GM18519 (cell line): ENCODE data around the gene ARHGAP21.

Experiments used
- ATAC-seq: cut with Tn5 transposase; IDR thresholded peaks from one replicate; pipeline ENCODE4 v1.9.1; 2021; ENCODE audit warnings: mild to moderate bottlenecking, moderate library complexity; ENCODE audit not compliant: unreplicated experiment, low FRiP score

Gene ARHGAP21

DNA sequence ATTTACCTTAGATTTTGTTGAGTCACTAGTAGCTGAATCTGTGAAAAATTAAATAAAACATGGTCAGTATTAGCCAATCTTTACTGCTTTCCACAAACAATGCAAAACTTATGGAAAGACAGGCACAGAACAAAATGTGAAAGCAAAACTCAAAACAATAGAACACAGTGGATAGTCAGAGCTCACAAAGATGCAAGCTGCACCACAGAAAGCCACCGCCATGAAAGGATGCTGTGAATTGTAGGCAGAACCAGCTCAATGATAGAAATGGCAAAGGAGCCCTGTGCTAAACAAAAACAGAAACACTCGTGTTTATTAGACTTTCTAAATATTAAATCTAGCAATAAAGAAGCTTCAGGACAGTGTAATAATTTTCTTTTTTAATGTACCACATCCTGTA lies 134.4 kb downstream of the ARHGAP21 start:
- ATAC-seq, result no peak

DNA sequence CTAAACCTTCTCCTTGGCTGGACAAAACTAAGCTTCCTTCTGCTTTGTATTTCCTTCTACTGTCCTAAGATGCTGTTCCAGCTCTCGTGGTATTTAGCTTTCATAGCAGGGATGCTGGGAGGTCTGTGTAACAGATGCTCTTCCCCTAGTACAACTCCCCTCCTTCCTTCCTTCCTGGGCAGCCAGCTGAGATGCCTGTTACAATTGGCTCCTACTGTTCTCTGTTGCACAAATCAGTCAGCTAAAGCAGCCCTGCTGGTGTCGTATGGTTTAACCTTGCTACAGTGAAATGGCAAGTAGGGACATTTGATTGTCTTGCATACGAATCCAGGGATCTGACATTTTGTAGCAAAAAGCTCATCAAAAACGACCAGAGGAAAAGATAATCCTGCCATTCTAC lies 143.8 kb downstream of the ARHGAP21 start:
- ATAC-seq, result no peak

DNA sequence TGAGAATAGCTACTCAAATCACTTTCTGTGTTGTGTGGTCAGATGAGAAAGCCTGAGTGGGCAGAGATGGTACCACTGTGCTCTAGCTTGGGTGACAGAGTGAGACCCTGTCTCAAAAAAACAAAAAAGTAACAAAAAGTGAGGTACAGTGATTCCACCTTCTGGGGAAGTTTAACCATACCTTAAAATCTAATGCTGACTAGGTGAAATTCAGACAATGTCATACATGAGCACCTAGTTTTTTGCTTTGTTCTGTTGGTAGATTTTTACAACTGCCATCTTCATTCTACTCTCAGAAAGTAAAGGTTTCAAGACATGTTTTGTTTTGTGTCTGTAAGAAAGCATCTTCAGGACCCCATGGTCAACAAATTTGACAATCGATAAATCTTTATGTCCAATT lies 144.2 kb downstream of the ARHGAP21 start:
- no peak for ATAC-seq

DNA sequence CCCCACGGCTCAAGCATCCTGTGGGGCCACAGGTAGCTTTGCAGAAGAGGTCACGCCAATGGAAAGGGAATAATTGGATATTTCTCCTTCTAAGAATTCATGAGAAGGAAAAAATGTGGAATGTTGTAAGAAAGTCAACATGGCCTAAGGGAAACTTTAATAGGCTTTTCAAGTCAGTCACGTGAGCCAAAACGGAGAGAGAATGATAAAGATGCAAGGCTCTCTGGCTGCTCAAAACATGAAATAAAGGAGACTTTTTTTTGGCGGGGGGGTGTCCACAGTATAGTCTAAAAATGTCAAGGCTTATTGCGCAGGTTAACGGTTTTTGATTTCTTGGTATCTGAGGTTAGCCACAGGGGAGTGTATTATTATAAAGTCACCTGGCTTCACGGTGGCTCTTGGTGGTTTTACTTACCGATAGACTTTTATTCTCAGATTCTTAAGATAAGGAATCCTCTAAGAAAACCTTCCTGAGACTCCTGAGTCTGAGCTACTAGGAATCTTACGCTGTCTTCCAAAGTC lies 148.1 kb downstream of the ARHGAP21 start:
- no peak for ATAC-seq

DNA sequence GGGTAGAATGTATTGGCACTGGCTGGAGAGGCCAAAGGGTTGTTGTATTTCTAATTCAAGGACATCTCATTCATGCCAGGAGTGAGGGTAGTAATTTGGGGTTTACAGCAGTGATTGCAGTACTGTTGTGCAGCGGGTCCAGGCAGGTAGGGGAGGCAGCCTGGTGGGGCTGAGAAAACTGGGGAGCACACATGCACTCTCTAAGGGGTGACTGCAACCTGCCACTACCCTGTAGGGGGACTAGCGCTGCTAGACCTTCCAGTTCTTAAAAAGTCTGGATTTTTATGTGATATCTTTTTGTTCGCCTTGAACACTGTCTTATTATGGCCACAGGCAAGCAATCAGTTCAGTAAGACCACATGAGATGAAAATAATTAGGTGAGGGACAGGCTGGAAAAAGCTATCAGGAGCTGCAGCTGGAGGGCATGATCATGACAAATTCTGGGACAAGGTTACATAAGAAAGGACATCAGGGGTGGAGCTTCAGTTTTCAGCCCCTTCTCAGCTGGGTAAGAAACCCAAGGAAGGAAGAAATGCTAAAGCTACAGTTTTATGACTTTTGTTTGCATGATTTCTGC lies 149.0 kb downstream of the ARHGAP21 start:
- no peak for ATAC-seq

DNA sequence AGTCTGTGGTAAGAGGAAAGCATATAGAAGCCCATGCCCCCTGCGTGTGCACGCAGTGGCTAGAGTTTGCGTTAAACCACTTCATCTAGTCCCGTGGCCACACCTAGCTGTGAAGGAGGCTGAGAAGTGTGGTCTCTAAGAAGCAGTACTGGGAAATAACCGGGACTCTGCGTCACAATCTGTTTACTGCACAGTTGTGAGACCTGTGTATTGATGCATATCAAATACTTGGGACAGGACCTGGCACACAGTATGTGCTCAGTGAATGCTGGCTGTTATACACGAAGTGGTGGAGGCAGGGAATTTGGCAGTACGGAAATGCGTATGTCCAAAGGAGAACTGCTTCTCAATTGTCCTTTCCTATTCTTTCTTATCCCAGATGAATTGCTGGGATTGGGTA lies 149.5 kb downstream of the ARHGAP21 start:
- no peak for ATAC-seq

DNA sequence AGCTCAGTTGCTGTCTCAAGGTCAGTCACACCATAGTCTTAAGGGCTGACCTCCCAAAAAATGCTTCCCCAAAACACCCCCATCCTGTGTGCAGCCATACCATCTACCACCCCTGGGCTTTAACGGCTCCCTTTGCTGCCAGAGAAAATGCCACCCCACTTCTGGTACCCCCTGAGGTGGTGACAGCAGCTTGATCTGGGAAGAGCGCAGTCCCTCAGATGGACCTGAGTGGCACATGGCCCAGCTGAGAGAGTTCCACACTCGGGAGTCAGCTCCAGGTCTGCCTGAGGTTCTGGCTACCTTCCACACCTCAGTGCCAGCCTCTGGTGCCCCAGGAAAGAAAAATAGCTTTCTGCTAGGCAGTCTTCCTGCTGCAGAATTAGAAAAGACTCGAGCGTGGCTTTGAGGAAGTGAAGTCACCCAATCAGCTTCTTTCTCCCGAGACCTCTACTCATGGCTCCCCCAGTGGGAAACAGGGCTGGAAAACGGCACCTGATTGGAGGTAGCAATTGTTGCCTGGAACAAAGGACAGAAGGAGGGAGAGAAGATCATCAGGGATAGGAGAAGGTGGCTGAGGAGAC lies 151.7 kb downstream of the ARHGAP21 start:
- no peak for ATAC-seq

DNA sequence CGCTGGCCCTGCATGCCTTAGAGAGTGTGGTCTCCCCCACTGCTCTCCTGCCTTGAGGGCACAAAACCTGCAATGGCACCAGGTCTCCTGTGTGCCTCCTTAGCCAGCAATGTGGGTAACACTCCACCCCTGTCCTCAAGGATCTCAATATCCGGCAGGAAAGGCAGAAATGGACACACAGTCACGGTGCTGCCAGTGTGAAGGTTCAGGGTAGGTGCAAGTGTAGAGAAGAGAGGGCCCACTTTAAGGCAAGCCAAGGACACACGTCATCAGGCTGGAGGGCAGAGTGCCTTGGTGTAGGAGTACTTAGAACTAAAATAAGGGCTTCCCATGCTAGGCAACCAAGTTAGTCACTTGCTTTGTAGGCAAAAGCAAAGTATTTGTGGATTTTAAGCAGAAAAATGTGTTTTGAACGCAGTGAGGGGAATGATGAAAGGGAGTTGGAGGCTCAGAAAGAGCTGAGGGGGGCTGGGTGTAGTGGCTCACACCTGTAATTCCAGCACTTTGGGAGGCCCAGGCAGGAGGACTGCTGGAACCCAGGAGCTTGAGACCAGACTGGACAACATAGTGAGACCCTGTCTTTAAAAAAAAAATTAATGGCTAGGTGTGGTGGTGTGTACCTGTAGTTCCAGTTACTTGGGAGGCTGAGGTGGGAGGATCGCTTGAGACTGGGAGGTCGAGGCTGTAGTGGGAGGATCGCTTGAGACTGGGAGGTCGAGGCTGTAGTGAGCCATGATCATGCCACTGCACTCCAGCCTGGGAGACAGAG lies 152.8 kb downstream of the ARHGAP21 start:
- no peak for ATAC-seq

DNA sequence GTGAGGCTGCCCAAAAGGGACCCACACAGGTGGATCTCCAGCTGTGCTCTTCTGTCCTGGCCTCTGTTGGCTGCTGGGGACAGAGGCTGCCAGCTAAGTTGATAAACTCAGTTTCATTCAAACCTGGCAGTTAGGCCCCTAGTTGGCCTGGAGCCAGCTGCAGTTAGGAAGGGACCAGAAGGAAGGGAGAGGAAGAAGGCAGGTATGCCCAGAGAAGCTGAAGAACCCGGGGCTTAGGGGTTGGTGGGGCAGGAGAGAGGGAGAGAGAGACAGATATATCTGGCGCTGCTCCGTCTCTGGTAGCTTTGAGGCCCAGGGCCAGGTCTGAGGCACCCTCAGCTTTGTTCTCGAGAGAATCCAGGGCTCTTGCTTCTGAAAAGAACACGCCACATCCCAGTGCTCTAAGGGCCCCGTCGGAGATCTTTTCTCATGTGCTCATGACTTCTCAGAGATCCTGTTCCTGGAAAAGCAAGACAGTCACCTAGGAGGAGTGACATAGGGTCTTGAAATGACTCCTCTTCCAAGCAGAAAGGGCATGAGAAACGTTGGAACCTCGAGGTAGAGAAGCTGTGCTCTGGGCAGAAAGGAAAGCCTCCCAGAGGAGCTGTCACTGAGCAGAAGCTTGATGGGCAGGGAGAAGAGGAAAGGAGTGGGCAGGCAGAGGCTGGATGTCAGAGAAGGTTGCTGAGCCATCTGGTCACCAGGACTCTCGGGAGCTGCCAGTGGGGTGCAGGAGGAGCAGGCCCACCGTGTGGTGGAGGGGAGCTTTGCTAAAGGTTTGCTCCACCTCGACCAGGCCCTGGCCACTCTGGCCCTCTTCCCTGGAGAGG lies 153.6 kb downstream of the ARHGAP21 start:
- no peak for ATAC-seq

DNA sequence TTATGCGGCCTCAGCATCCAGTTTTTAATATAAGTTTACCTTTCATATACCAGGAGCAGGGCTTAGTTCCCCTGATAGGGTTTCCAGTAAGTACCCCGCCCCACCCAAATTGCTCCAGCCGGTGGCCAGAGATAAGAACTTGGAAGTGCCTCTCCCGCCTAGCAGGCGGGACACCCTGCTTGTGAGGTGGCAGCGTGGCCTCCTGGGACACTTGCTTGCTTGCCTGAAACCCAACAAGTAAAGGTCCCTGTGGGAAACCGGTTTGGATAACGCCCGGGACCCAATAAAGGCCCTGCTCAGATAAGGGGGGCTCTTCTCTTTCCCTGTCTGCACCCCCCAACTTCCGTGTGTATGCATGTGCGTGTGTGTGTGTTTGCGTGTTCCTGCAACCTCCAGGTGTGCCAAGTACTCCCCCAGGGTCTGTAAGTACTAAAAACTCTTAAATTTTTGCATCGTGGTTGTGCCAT lies 154.3 kb downstream of the ARHGAP21 start:
- no peak for ATAC-seq

DNA sequence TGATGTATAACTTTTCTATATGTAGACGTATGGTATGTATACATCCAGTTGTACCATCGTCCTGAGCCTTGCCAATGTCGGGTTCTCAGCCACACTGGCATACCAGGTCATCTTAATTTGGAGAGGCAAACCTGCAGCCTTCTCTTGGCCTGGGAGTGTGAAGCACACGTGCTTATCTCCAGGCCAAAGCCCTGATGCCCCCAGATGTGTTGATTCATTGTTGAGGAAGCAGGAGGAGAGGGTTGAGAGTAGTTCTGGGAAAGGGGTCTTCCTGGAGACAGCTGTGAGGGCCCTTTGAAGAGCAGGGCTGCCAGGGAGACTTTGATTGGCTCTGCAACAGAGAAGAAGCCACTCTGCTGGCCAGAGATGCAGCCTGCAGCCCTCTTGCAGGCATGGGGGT lies 155.6 kb downstream of the ARHGAP21 start:
- ATAC-seq, result no peak

DNA sequence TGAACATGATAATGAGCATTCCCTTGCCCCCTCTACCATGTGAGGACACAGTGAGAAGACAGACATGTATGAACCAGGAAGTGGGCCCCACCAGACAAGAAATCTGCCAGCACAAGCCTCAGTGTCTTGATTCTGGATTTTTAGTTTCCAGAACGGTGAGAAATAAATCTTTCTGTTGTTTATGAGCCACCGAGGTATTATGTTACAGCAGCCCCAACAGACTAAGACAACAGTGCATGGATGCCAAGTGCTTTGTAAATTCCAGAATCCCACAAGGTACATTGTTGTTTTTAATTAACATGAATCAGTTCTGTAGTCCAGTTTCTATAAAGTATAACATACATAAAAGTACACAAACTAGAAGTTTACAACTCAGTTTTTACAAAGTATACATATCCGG lies 162.2 kb downstream of the ARHGAP21 start:
- no peak for ATAC-seq

DNA sequence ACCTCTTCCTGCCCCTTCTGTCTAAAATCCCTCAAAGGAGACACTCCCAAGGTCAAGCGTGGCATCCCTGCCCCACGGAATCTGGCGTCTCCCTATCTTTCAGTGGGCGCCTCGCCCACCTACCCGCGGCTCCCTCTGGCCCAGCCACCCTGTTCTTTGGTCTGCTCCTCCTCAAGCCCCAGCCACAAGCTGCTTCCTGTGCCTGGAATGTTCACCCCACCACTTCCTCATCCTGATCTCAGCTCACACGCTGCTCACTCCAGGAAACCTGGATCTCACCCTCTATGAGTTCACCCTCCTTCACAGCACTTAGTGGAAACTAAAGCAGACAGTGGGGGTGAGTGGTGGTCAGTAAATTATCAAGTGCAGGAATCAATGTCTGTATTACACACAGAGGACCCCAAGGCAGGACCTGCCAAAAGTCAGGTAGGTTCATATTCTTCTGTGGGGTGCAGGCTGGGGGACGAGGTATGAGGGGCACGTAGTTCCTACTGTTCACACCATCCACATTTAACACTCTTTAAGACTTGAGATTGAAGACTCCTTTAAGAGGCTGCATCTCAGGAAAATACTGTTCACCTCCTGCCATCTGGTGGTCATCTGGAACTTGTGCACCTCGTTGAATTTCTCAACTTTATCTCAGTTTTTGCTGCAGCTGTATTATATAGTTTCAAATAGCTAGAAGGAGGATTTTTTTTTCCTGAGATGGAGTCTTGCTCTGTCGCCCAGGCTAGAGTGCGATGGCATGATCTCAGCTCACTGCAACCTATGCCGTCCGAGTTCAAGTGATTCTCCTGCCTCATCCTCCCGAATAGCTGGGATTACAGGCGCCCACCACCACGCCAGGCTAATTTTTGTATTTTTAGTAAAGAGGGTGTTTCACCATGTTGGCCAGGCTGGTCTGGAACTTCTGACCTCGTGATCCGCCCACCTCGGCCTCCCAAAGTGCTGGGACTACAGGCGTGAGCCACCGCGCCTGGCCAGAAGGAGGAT lies 166.6 kb downstream of the ARHGAP21 start:
- ATAC-seq, result no peak

DNA sequence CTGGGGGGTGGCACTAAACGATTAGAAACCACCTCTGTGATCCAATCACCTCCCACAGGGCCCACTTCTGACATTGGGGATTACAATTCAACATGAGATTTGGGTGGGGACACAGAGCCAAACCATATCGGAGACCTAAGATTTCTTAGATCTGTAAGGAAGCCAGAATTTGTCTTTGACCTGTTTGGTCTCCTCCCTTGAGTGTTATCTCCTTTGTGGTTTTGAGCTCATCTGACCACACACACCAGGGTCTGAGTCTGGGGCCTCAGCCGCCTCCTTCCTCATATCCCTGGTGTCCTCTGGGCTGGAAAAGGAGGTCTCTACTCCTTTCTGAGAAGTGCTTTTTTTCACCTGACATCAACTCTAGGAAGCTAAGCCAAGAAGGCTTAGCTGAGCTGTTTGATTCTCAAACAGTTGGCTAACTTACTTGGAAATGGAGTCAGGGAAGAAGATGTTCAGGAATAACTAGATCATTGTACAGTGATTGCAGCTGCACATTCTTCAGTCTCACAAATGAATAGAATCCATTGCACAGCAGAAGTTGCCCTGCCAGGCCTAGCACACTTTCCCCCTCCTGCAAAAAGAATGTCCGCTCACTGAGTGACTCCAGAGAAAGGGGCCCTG lies 167.4 kb downstream of the ARHGAP21 start:
- no peak for ATAC-seq

DNA sequence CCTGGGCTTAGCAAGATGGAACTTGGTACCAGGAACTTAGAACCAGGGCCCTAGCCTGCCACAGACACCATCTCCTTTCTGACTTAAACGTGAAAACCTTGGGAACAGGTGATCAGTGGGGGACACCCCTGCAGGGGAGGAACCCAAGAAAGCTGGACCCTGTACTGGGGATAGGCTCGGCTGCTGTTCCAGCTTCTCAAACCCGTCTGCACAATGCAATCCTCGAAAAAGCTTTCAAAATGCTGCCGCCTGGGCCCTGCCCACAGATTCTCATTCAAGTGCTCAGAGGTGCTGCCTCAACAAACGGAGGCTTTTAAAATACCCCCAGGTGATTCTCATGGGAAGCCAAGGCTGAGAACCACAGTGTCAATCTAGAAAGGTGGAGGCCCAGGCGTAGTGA lies 169.7 kb downstream of the ARHGAP21 start:
- ATAC-seq, result no peak

DNA sequence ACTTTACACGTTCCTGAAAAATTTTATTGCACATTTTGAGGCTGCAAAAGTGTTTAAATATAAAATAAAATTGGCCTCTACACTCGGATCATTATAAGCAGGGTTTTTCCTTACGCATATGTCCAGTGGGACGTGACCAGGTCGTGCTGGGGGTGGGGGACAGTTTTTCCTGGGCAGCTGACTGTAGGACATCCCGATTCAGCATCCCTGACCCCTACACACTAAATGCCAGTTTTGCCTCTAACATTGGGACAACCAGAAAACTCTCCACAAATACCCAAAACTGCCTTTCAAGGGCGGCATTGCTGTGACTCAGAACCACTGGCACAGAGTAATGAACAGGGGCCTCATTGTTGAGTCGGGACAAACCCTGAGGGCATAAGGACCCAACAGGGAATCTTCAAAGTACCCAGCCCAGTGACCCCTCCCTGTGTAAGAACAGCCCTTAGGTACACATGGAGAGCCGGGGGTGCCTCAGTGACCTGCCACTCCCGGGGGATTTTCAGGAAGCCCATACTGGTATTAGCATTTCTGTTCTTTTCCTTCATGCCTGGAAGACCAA lies 170.6 kb downstream of the ARHGAP21 start:
- no peak for ATAC-seq

DNA sequence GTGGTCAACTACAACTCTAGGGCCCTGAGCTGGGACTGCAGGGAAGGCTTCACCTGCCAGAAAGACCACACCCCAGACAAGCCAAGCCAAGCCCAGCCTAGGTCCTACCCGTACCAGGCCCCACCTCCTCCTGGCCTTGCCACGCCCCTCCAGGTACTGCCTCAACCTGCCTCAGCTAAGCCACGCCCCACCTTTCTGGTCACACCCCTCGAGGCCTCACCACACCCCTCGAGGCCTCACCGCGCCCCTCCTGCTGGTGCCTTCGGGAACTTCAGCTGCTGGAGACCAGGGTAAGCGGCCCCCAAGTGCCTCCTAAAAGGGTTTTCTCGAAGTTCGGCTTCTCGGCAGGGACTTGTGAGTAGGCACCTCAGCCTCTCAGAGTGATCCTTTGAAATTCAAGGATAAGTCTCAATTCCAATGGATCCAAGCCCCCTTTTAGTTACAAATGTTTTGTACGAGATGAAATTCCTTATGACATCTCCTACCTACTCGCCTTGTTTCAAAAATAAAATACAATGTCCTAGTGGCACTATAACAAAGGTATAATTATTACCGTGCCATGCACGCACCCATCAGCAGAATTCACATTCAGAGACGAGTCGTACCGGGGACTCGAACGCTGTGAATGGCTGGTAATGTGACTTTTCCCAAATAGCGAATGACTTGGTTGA lies 171.2 kb downstream of the ARHGAP21 start:
- ATAC-seq, result peak; percentile 75

DNA sequence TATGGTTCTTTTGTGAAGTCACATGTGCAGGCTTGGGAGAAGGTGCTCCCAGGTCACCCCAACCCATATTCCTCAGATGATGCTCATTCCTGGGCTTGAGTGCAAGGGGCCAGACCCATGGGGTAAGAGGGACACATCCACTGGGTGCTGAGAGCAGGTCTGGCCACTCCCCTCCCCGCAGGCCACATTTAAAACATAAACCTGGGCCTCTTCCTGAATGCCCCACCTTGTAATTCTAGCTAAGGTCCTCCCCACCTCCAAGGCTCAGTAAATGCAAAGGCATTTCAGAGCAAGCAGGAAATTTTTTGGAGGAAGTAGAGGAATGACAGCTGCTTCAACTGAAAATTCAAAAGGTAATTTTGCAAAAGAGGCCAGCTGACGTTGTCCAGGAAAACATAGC lies 172.5 kb downstream of the ARHGAP21 start:
- ATAC-seq, result no peak
